ENCODE results near the gene GFRA3. TPM values are rescaled to one million over a fixed set of nuclear protein-coding genes. Genes with fewer than 3 reads are reported as not detected.

The GFRA3 gene
- total and polyA plus RNA-seq, 2 donors (not counting 1 experiment from before 2014, with no cell fraction given), result not detected

GRCh38 chr5:138275379-138275782 is 960 bp upstream of the GFRA3 start:
- no peak overlapping the region for H3K27ac ChIP-seq (ENCODE audit: insufficient read depth, low read length)

GRCh38 chr5:138273834-138274188 is 610 bp downstream of the GFRA3 start:
- Histone ChIP-seq H3K4me3 (replicated peaks in 1 of 4; ENCODE audit: control extremely low read depth in 1 of 4, insufficient read depth in 1 of 4, low read depth in 3 of 4, low read length in 4 of 4) (peak overlapping the region in 1 of 4 experiments; percentile 42), H3K9me3 (ENCODE audit: control insufficient read depth, insufficient read depth, low read depth, low read length) (no peaks in the 10 kb centered on the region), H3K9ac (ENCODE audit: insufficient read depth, low read length) (no peak overlapping the region), H3K4me2 (ENCODE audit: extremely low read depth, insufficient read depth, low read length) (no peak overlapping the region), H3K4me1 (ENCODE audit: control insufficient read depth, extremely low read depth, insufficient read depth, low read length) (no peaks in the 10 kb centered on the region), H2AFZ (ENCODE audit: low read length) (no peak overlapping the region), H3K27ac (ENCODE audit: insufficient read depth, low read length) (no peak overlapping the region), H3K79me2 (ENCODE audit: control insufficient read depth, insufficient read depth, low read length) (no peaks in the 10 kb centered on the region), H3K36me3 (ENCODE audit: control insufficient read depth, insufficient read depth, low read length) (no peaks in the 10 kb centered on the region), H3K27me3 (ENCODE audit: control insufficient read depth, insufficient read depth, low read length) (peaks cover 7% of the 10 kb centered on the region), H4K20me1 (ENCODE audit: control insufficient read depth, extremely low read depth, insufficient read depth, low read length) (no peaks in the 10 kb centered on the region)
- peak; percentile 26 for TF ChIP-seq EZH2 (IDR thresholded peaks at IDR 0.05; ENCODE audit: low read length, missing control alignments)
- TF ChIP-seq, protein P1, sequence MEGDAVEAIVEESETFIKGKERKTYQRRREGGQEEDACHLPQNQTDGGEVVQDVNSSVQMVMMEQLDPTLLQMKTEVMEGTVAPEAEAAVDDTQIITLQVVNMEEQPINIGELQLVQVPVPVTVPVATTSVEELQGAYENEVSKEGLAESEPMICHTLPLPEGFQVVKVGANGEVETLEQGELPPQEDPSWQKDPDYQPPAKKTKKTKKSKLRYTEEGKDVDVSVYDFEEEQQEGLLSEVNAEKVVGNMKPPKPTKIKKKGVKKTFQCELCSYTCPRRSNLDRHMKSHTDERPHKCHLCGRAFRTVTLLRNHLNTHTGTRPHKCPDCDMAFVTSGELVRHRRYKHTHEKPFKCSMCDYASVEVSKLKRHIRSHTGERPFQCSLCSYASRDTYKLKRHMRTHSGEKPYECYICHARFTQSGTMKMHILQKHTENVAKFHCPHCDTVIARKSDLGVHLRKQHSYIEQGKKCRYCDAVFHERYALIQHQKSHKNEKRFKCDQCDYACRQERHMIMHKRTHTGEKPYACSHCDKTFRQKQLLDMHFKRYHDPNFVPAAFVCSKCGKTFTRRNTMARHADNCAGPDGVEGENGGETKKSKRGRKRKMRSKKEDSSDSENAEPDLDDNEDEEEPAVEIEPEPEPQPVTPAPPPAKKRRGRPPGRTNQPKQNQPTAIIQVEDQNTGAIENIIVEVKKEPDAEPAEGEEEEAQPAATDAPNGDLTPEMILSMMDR (conservative IDR thresholded peaks at IDR 0.05 in 1 of 2, IDR thresholded peaks at IDR 0.05 in 1 of 2; ENCODE audit: low read depth in 1 of 2, low read length in 2 of 2), result no peak
- no peak for DNase-seq (ENCODE audit: low read depth in 2 of 2)

More at GRCh38 chr5:138275379-138275782, 960 bp upstream of the GFRA3 start:
- no peaks in the 10 kb centered on the region for H4K20me1 ChIP-seq (ENCODE audit: control insufficient read depth, extremely low read depth, insufficient read depth, low read length)
- no peaks in the 10 kb centered on the region for H3K9me3 ChIP-seq (ENCODE audit: control insufficient read depth, insufficient read depth, low read depth, low read length)
- H3K36me3 ChIP-seq (ENCODE audit: control insufficient read depth, insufficient read depth, low read length), result no peaks in the 10 kb centered on the region
- H2AFZ ChIP-seq (ENCODE audit: low read length), result no peak overlapping the region
- H3K79me2 ChIP-seq (ENCODE audit: control insufficient read depth, insufficient read depth, low read length), result no peaks in the 10 kb centered on the region
- H3K4me1 ChIP-seq (ENCODE audit: control insufficient read depth, extremely low read depth, insufficient read depth, low read length), result no peaks in the 10 kb centered on the region
- no peak overlapping the region for H3K4me2 ChIP-seq (ENCODE audit: extremely low read depth, insufficient read depth, low read length)
- TF ChIP-seq EZH2 (IDR thresholded peaks at IDR 0.05; ENCODE audit: low read length, missing control alignments), result no peak
- peaks cover 7% of the 10 kb centered on the region for H3K27me3 ChIP-seq (ENCODE audit: control insufficient read depth, insufficient read depth, low read length)
- H3K9ac ChIP-seq (ENCODE audit: insufficient read depth, low read length), result no peak overlapping the region
- H3K4me3 ChIP-seq (replicated peaks in 1 of 4; ENCODE audit: control extremely low read depth in 1 of 4, insufficient read depth in 1 of 4, low read depth in 3 of 4, low read length in 4 of 4), result no peak overlapping the region
- DNase-seq (ENCODE audit: low read depth in 2 of 2), result no peak

GRCh38 chr5:138272681-138273080 is 1.7 kb downstream of the GFRA3 start:
- H3K79me2 ChIP-seq (ENCODE audit: control insufficient read depth, insufficient read depth, low read length), result no peaks in the 10 kb centered on the region
- H3K4me2 ChIP-seq (ENCODE audit: extremely low read depth, insufficient read depth, low read length), result no peak overlapping the region
- no peaks in the 10 kb centered on the region for H3K36me3 ChIP-seq (ENCODE audit: control insufficient read depth, insufficient read depth, low read length)
- no peak overlapping the region for H3K9ac ChIP-seq (ENCODE audit: insufficient read depth, low read length)
- TF ChIP-seq, protein P1 (conservative IDR thresholded peaks at IDR 0.05 in 1 of 2, IDR thresholded peaks at IDR 0.05 in 1 of 2; ENCODE audit: low read depth in 1 of 2, low read length in 2 of 2), result no peak
- no peak for TF ChIP-seq EZH2 (IDR thresholded peaks at IDR 0.05; ENCODE audit: low read length, missing control alignments)
- no peaks in the 10 kb centered on the region for H3K4me1 ChIP-seq (ENCODE audit: control insufficient read depth, extremely low read depth, insufficient read depth, low read length)
- H3K4me3 ChIP-seq (replicated peaks in 1 of 4; ENCODE audit: control extremely low read depth in 1 of 4, insufficient read depth in 1 of 4, low read depth in 3 of 4, low read length in 4 of 4), result no peak overlapping the region
- H4K20me1 ChIP-seq (ENCODE audit: control insufficient read depth, extremely low read depth, insufficient read depth, low read length), result no peaks in the 10 kb centered on the region
- H3K9me3 ChIP-seq (ENCODE audit: control insufficient read depth, insufficient read depth, low read depth, low read length), result no peaks in the 10 kb centered on the region
- H2AFZ ChIP-seq (ENCODE audit: low read length), result no peak overlapping the region
- peaks cover 7% of the 10 kb centered on the region for H3K27me3 ChIP-seq (ENCODE audit: control insufficient read depth, insufficient read depth, low read length)
- no peak for DNase-seq (ENCODE audit: low read depth in 2 of 2)
- no peak overlapping the region for H3K27ac ChIP-seq (ENCODE audit: insufficient read depth, low read length)
